ENCODE data around the gene RND1.
A peak's percentile ranks its signal among the peaks of the same experiment; 100 is the strongest.
"Not testable (repeated sequence)": the region's sequence is repeated elsewhere in the genome, so short reads cannot be mapped to it uniquely, and the experiment has no call there.

Gene RND1

GRCh38 chr12:48865281-48866051, at the start of gene RND1:
RND1 (minus strand) TSS chr12:48865870; CDS start chr12:48865767, 103 bp downstream.
- DNase-seq (ENCODE audit: low spot score), result peak; percentile 98

GRCh38 chr12:48910196-48910595, 44.5 kb upstream of the RND1 start:
- no peak for DNase-seq (ENCODE audit: low spot score)

GRCh38 chr12:48909698-48910097, 44.0 kb upstream of the RND1 start:
- DNase-seq (ENCODE audit: low spot score), result not testable (repeated sequence)

GRCh38 chr12:48907245-48907644, 41.6 kb upstream of the RND1 start:
- DNase-seq (ENCODE audit: low spot score), result no peak

- peak; percentile 73 for DNase-seq (ENCODE audit: low spot score)
Observed at GRCh38 chr12:48903982-48904411, 38.3 kb upstream of the RND1 start.

GRCh38 chr12:48903363-48903981, 37.8 kb upstream of the RND1 start:
- DNase-seq (ENCODE audit: low spot score), result no peak

GRCh38 chr12:48901278-48901677, 35.6 kb upstream of the RND1 start:
- no peak for DNase-seq (ENCODE audit: low spot score)

GRCh38 chr12:48899651-48900050, 34.0 kb upstream of the RND1 start:
- DNase-seq (ENCODE audit: low spot score), result no peak

GRCh38 chr12:48894271-48894670, 28.6 kb upstream of the RND1 start:
- DNase-seq (ENCODE audit: low spot score), result no peak

GRCh38 chr12:48890657-48891418, 25.2 kb upstream of the RND1 start:
- peak; percentile 93 for DNase-seq (ENCODE audit: low spot score)

- no peak for DNase-seq (ENCODE audit: low spot score)
Observed at GRCh38 chr12:48889679-48890078, 24.0 kb upstream of the RND1 start.

GRCh38 chr12:48883305-48884161, 17.9 kb upstream of the RND1 start:
- no peak for DNase-seq (ENCODE audit: low spot score)

- DNase-seq (ENCODE audit: low spot score), result no peak
Observed at GRCh38 chr12:48882972-48883304, 17.3 kb upstream of the RND1 start.

- no peak for DNase-seq (ENCODE audit: low spot score)
Observed at GRCh38 chr12:48882315-48882687, 16.6 kb upstream of the RND1 start.

- DNase-seq (ENCODE audit: low spot score), result no peak
Observed at GRCh38 chr12:48881686-48882314, 16.1 kb upstream of the RND1 start.

GRCh38 chr12:48880647-48881046, 15.0 kb upstream of the RND1 start:
- DNase-seq (ENCODE audit: low spot score), result no peak

- no peak for DNase-seq (ENCODE audit: low spot score)
Observed at GRCh38 chr12:48878548-48878947, 12.9 kb upstream of the RND1 start.

- DNase-seq (ENCODE audit: low spot score), result no peak
Observed at GRCh38 chr12:48875944-48876515, 10.4 kb upstream of the RND1 start.

- not testable (repeated sequence) for DNase-seq (ENCODE audit: low spot score)
Observed at GRCh38 chr12:48873534-48873933, 7.9 kb upstream of the RND1 start.

- DNase-seq (ENCODE audit: low spot score), result no peak
Observed at GRCh38 chr12:48873096-48873495, 7.4 kb upstream of the RND1 start.

- DNase-seq (ENCODE audit: low spot score), result no peak
Observed at GRCh38 chr12:48869191-48869590, 3.5 kb upstream of the RND1 start.
